AG04449 (cell line): ENCODE measurements around the gene ARHGDIA.

Experiments
- CTCF ChIA-PET: fragments of 350-600 bp; formaldehyde crosslinking; extraction: SDS; loops from one replicate; lab custom pipeline; 2021; ENCODE audit warnings: antibody characterized with exemption; lab: Yijun Ruan, JAX
- POLR2A ChIA-PET: fragments of 400-600, 350-600 bp; formaldehyde crosslinking; extraction: SDS; loops from one replicate; lab custom pipeline; 2020; ENCODE audit warnings: antibody characterized with exemption, inconsistent platforms; lab: Yijun Ruan, JAX
- DNase-seq: peaks from one replicate; pipeline ENCODE4 v3.0.0-alpha.2; 2010; ENCODE audit warnings: low read depth, low spot score
- H3K4me3 ChIP-seq: 2 replicates; pipeline ENCODE4 v1.5.1; 2011; ENCODE audit warnings: low read depth, mild to moderate bottlenecking, control low read depth, low read length
- TF ChIP-seq, protein P1 (sequence below): IDR thresholded peaks from one replicate; pipeline ENCODE4 v1.5.1; 2011; ENCODE audit warnings: mild to moderate bottlenecking, moderate library complexity, low read length, control low read depth, inconsistent platforms; ENCODE audit not compliant: insufficient read depth; ENCODE audit errors: missing control alignments

ARHGDIA gene

GRCh38 chr17:81832608-81833159, 38.5 kb downstream of the ARHGDIA start:
- TF ChIP-seq, protein P1, sequence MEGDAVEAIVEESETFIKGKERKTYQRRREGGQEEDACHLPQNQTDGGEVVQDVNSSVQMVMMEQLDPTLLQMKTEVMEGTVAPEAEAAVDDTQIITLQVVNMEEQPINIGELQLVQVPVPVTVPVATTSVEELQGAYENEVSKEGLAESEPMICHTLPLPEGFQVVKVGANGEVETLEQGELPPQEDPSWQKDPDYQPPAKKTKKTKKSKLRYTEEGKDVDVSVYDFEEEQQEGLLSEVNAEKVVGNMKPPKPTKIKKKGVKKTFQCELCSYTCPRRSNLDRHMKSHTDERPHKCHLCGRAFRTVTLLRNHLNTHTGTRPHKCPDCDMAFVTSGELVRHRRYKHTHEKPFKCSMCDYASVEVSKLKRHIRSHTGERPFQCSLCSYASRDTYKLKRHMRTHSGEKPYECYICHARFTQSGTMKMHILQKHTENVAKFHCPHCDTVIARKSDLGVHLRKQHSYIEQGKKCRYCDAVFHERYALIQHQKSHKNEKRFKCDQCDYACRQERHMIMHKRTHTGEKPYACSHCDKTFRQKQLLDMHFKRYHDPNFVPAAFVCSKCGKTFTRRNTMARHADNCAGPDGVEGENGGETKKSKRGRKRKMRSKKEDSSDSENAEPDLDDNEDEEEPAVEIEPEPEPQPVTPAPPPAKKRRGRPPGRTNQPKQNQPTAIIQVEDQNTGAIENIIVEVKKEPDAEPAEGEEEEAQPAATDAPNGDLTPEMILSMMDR = no peak
- POLR2A ChIA-PET = interaction anchor here (0.8 to 1.5 kb wide), 8 partner anchors 9 to 119 kb away, joined by 3 to 6 read pairs (median 4); partner anchors contain the start of genes ARHGDIA and P4HB
- H3K4me3 ChIP-seq = peak overlapping the region; percentile 85
- no peak for DNase-seq
- CTCF ChIA-PET = no interaction called here

DNA sequence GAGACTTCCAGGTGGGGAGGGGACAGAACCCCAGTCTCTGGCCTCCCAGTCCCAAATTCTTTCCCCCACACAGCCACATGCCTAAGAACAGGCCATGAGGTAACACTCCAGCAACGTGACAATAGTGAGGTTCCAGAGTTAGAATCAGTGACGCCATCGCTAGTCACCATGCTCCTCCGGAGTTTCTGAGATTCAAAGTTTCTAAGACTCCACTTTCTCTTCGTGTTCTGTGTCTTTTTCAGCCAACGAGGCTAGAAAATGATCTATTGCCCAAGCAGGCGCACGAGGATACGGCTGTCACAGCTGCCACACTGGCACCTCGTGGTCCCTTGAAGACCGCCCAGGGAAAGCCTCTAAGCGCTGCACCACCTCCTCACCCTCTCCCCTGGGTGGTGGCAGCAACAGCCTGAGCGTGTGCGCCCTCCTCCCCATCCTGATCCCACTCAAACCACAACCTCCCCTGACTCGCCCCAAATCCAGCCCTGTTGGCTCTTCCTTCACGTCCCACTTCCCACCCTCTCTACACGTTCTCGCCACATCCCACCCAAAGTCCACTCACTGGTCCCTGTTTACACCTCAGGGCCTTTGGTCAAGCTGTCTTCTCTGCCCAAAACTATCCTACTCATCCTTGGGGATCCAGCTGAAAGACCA, 39.1 kb downstream of the ARHGDIA start:
- POLR2A ChIA-PET = interaction anchor here (1.3 kb wide), 1 partner anchor 29 kb away, joined by 3 read pairs; the partner anchor contains the start of gene P4HB
- CTCF ChIA-PET = no interaction called here
- no peak for DNase-seq
- TF ChIP-seq, protein P1 = no peak
- peak overlapping the region; percentile 85 for H3K4me3 ChIP-seq

DNA sequence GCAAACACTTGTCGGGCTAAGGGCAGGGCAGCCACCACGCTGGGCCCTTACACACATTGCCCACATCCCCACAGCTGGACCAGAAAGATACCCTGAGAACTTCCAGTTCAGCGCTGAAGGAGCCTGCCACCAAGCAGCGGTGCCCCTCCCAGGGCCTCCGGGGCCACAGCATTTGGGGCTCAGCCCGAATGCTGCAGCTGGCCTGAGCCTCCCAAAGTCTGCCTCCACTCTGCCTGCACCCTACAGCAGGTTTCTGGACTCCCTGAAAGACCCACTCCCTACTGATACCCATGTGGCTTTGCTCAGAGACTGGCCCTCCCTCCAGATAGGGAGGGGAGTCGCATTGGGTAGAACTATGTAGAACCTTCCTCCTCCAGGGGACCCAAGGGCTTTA, 39.6 kb downstream of the ARHGDIA start:
- CTCF ChIA-PET = no interaction called here

DNA sequence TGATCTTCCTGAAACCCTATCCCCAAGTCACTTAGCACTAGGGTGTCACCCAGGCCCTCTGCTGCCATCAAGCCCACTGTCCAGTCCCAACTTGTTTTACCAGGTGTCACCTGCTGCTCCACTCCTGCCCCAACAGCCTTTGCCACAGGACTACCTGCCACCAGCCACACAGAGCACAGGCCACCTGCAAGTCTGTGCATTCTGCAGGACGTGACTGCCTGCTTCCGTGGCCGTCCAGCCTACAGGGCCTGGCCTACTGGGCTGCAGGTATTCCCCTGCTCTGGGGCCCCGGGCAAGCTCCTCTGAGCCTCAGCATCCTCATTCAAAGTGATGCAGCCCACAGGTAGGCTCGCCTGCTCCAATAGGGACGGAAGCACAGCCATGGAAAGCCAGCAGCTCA, 41.3 kb downstream of the ARHGDIA start:
- TF ChIP-seq, protein P1 = no peak
- CTCF ChIA-PET = no interaction called here
- H3K4me3 ChIP-seq = no peak overlapping the region
- DNase-seq = no peak
- POLR2A ChIA-PET = no interaction called here

More for the DNA sequence above, 39.6 kb downstream of the ARHGDIA start:
- TF ChIP-seq, protein P1 = no peak
- H3K4me3 ChIP-seq = peak overlapping the region; percentile 85
- POLR2A ChIA-PET = interaction anchor here (1.3 kb wide), 1 partner anchor 29 kb away, joined by 3 read pairs; the partner anchor contains the start of gene P4HB
- DNase-seq = no peak

DNA sequence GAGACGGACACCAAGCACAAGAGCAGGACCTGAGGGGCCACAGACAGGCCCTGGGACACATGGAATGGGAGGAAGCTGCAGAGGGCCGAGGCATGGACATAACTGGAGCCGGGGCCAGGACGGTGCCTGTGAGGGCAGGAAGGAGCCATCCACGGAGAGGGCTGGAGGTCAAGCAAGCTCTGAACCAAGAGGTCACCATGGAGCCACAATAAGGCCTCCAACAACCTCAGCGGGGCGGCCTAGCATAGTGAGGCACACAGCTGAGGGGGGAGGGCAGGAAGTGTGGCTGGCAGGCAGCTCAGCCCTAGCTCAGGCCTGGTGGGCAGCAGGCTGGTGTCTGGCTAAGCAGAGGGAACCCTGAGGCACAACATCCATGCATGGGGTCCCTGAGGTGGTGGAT, 42.5 kb downstream of the ARHGDIA start:
- H3K4me3 ChIP-seq = no peak overlapping the region
- TF ChIP-seq, protein P1 = no peak
- ChIA-PET POLR2A (interaction anchor here (0.6 kb wide), 1 partner anchor 32 kb away, joined by 4 read pairs; no protein-coding TSS in a partner anchor), CTCF (interaction anchor here (1.9 kb wide), 1 partner anchor 11 kb away, joined by 4 read pairs; no protein-coding TSS in a partner anchor)
- no peak for DNase-seq

DNA sequence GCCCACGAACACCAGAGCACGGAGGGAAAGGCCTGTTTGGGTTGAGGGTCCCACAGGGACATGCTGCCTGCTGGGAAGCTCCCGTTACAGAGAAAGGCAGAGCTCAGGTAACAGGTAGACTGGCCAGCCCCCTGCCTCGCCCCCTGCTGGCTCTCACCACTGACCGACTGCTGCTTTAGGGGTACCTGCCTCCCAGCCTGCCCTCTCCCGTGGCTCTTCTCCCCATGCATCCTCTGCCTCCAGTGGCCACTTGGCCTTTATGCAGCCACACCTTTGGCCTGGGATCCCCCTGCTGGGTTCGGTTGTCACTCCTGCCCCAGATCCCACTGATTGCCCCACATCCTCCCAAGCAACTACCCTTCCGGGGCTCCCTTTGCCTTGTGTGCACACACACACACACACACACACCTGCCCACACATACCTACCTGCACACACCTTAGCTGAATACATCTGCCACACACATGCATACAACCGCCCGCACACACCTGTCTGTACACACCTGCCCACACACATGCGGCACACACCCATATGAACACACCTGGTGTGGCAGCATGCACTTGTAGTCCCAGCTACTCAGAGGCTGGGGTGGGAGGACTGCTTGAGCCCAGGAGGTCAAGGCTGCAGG, 45.2 kb downstream of the ARHGDIA start:
- TF ChIP-seq, protein P1 = no peak
- POLR2A ChIA-PET = no interaction called here
- CTCF ChIA-PET = interaction anchor here (0.8 kb wide), 1 partner anchor 93 kb away, joined by 3 read pairs; no protein-coding TSS in a partner anchor
- no peak overlapping the region for H3K4me3 ChIP-seq
- DNase-seq = no peak
